Calu3 (cell line): ENCODE results near the gene CNDP2. TPM values are rescaled to one million over a fixed set of nuclear protein-coding genes. Genes with fewer than 3 reads are reported as not detected.
A peak's percentile ranks its signal among the peaks of the same experiment; 100 is the strongest.

ENCODE experiments used
- BruUV-seq: library from RNA; stranded (reverse); fragments of 400-500 nt; replicated peaks from 2 replicates; lab custom pipeline; 2021; lab: Mats Ljungman, UMichigan
- CTCF ChIA-PET: fragments of 300-600 bp; sonication (Branson Sonifier 250); formaldehyde crosslinking; loops from one replicate; lab custom pipeline; 2022; ENCODE audit warnings: antibody characterized with exemption; lab: Charles Lee
- DNase-seq: peaks from one replicate; pipeline ENCODE4 v3.0.0; 2022
- H3K27ac Mint-ChIP-seq: one replicate; pipeline ENCODE4 v1.8.0; 2022; ENCODE audit warnings: mixed read lengths; ENCODE audit not compliant: unreplicated experiment
- H3K27me3 Mint-ChIP-seq: one replicate; pipeline ENCODE4 v1.8.0; 2022; ENCODE audit warnings: mixed read lengths; ENCODE audit not compliant: unreplicated experiment
- H3K36me3 Mint-ChIP-seq: one replicate; pipeline ENCODE4 v1.8.0; 2022; ENCODE audit warnings: mild to moderate bottlenecking, moderate library complexity, mixed read lengths; ENCODE audit not compliant: insufficient read depth, unreplicated experiment
- H3K4me1 Mint-ChIP-seq: one replicate; pipeline ENCODE4 v1.8.0; 2022; ENCODE audit warnings: mild to moderate bottlenecking, low read depth, mixed read lengths; ENCODE audit not compliant: unreplicated experiment
- H3K4me3 Mint-ChIP-seq: one replicate; pipeline ENCODE4 v1.8.0; 2022; ENCODE audit warnings: mild to moderate bottlenecking, low read depth, moderate library complexity, mixed read lengths; ENCODE audit not compliant: unreplicated experiment
- H3K9me3 Mint-ChIP-seq: one replicate; pipeline ENCODE4 v1.8.0; 2022; ENCODE audit warnings: low read depth, mixed read lengths; ENCODE audit not compliant: unreplicated experiment
- CTCF ChIP-seq: fragments of 200-600 bp; IDR thresholded peaks from one replicate; pipeline ENCODE4 v1.8.0; 2022; ENCODE audit warnings: antibody characterized with exemption; ENCODE audit not compliant: unreplicated experiment
- intact Hi-C: fragments of 100-400 bp; cut with micrococcal nuclease; formaldehyde crosslinking; loops from one replicate; pipeline ENCODE4 v1.10.0; 2022; ENCODE audit not compliant: unreplicated experiment
- total RNA-seq: library from RNA; stranded (reverse); gene quantifications from 2 replicates; pipeline ENCODE4 v1.2.3, GENCODE V29; 2022

Gene CNDP2
- total RNA-seq, 1 experiment from 2014 or later = 279 TPM

DNA sequence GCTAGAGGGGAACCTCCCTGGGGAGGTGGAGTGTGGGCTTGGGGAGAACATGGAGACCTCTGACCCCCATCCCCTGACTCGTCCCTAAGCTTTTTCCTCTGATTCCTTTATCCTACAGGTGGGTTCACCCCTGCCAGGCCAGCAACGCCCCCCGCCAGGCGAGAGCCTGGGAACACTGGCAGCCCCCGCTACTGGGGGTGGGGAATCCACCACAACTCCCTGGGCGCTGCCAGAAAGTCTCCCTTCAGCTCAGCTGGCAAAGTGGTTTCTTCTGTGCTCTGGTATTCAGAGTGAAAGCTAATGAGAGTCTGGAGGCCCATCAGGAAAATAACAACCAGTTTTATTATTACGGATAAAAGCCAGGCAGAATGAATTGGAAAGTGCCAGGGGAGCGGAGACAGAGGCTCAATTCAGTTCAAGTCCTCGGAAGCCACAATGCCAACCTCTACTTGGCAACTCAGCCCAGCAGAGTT, 41.8 kb upstream of the CNDP2 start:
- Mint-ChIP-seq H3K9me3 (no peaks in the 10 kb centered on the region), H3K4me1 (peaks cover 8% of the 10 kb centered on the region), H3K27me3 (peaks cover 99% of the 10 kb centered on the region), H3K27ac (no peak overlapping the region), H3K4me3 (no peak overlapping the region), H3K36me3 (peaks cover 5% of the 10 kb centered on the region)
- CTCF ChIA-PET = no interaction called here
- BruUV-seq = no TSS peak
- no peak for DNase-seq
- no peak for TF ChIP-seq CTCF
- intact Hi-C loops = no loop called here

- DNase-seq = no peak
- Mint-ChIP-seq H3K36me3 (peaks cover 5% of the 10 kb centered on the region), H3K4me3 (no peak overlapping the region), H3K9me3 (no peaks in the 10 kb centered on the region), H3K4me1 (peaks cover 8% of the 10 kb centered on the region), H3K27me3 (peaks cover 100% of the 10 kb centered on the region), H3K27ac (no peak overlapping the region)
- intact Hi-C loops = no loop called here
- BruUV-seq = no TSS peak
- CTCF ChIA-PET = no interaction called here
- no peak for TF ChIP-seq CTCF
Observed at GRCh38 chr18:74455386-74455785, 40.8 kb upstream of the CNDP2 start.

GRCh38 chr18:74456017-74456348, 40.2 kb upstream of the CNDP2 start:
- peaks cover 100% of the 10 kb centered on the region for H3K27me3 Mint-ChIP-seq
- CTCF ChIA-PET = no interaction called here

GRCh38 chr18:74456349-74457042, 39.7 kb upstream of the CNDP2 start:
- no peaks in the 10 kb centered on the region for H3K9me3 Mint-ChIP-seq
- peaks cover 5% of the 10 kb centered on the region for H3K36me3 Mint-ChIP-seq
- no peak overlapping the region for H3K27ac Mint-ChIP-seq
- no TSS peak for BruUV-seq
- no peak for DNase-seq
- peaks cover 100% of the 10 kb centered on the region for H3K27me3 Mint-ChIP-seq
- no peak for TF ChIP-seq CTCF
- intact Hi-C loops = no loop called here
- CTCF ChIA-PET = no interaction called here
- peaks cover 8% of the 10 kb centered on the region for H3K4me1 Mint-ChIP-seq
- H3K4me3 Mint-ChIP-seq = peak overlapping the region; percentile 66

More at GRCh38 chr18:74456017-74456348, 40.2 kb upstream of the CNDP2 start:
- peaks cover 8% of the 10 kb centered on the region for H3K4me1 Mint-ChIP-seq
- intact Hi-C loops = no loop called here
- peaks cover 5% of the 10 kb centered on the region for H3K36me3 Mint-ChIP-seq
- peak overlapping the region; percentile 66 for H3K4me3 Mint-ChIP-seq
- DNase-seq = no peak
- no TSS peak for BruUV-seq
- TF ChIP-seq CTCF = no peak
- H3K27ac Mint-ChIP-seq = no peak overlapping the region
- H3K9me3 Mint-ChIP-seq = no peaks in the 10 kb centered on the region
